DOHH2 (cell line): Measurements from ENCODE around the gene MUC6.

Experiments used
- EZH2phosphoT487 ChIP-seq: fragments of 200-600 bp; sonication (generic); IDR thresholded peaks from 2 replicates; pipeline ENCODE4 v1.6.1; 2017; ENCODE audit warnings: borderline replicate concordance, mild to moderate bottlenecking, antibody characterized with exemption, low read length, moderate library complexity, mixed read lengths
- TF ChIP-seq, protein P1 (sequence below): fragments of 200-600 bp; sonication (generic); IDR thresholded peaks from one replicate; pipeline ENCODE4 v1.5.1; 2014; ENCODE audit warnings: antibody characterized with exemption, mild to moderate bottlenecking, low read depth, low read length; ENCODE audit not compliant: poor library complexity, severe bottlenecking

DNA sequence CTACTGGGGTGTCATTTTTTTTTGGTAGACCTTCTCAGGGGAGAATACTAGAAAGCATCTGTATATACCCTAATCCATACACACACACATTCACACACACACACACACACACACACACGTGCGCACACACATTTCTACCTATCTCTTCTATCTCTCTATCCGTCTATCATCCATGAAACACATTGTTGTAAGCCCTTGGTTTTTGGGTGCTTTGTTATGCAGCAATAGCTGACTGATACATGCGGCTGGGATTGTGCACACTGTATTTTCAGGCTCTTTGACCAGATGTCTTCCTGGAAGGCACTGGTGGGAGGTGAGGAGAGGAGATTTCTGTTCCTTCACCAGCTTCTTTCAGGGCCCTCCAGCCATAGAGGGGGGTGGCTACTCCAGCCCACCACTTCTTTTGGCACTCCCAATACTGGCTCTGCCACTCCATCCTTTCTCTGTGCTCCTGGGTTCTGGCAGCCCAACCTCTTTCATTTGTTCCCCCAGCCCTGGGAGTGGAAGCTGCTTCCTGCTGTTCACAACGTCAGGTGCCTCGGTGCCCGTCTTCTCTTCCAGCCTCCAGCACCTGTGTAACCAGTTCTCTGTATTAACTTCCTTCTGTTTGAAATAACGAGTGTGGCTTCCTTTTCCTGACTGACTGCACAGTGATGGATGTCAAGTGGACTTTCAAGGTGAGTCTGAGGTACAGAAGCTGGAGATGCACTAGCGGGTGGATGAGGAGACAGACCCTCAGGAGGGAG is 25.7 kb upstream of the MUC6 start:
- TF ChIP-seq, protein P1, sequence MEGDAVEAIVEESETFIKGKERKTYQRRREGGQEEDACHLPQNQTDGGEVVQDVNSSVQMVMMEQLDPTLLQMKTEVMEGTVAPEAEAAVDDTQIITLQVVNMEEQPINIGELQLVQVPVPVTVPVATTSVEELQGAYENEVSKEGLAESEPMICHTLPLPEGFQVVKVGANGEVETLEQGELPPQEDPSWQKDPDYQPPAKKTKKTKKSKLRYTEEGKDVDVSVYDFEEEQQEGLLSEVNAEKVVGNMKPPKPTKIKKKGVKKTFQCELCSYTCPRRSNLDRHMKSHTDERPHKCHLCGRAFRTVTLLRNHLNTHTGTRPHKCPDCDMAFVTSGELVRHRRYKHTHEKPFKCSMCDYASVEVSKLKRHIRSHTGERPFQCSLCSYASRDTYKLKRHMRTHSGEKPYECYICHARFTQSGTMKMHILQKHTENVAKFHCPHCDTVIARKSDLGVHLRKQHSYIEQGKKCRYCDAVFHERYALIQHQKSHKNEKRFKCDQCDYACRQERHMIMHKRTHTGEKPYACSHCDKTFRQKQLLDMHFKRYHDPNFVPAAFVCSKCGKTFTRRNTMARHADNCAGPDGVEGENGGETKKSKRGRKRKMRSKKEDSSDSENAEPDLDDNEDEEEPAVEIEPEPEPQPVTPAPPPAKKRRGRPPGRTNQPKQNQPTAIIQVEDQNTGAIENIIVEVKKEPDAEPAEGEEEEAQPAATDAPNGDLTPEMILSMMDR, result no peak
- TF ChIP-seq EZH2phosphoT487, result no peak
